ENCODE data around the gene ZC3H12C.

The ZC3H12C gene

DNA sequence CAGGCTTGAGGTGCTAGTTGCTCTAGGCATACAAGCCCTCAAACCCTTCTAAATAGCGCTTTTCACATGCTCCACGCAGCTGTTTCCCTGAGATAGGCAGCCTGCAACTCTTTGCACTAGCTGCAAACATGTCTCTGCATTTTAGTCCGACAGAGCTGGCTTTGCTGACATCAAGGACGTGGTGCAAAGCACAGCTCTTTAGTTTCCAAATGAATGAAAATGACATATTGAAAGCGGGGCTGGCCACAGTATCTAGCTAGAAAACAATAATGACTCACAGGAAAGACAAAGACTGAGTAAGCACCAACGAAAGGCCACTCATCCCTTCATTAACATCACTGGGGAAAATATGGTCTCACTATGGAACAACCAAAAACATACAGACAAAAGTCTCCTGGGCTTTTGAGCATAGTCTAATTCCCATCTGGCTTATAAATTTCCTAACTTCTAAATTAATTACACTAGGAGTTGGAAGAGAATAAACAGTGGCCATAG lies 15.3 kb upstream of the ZC3H12C start:
- DNase-seq, result no peak

DNA sequence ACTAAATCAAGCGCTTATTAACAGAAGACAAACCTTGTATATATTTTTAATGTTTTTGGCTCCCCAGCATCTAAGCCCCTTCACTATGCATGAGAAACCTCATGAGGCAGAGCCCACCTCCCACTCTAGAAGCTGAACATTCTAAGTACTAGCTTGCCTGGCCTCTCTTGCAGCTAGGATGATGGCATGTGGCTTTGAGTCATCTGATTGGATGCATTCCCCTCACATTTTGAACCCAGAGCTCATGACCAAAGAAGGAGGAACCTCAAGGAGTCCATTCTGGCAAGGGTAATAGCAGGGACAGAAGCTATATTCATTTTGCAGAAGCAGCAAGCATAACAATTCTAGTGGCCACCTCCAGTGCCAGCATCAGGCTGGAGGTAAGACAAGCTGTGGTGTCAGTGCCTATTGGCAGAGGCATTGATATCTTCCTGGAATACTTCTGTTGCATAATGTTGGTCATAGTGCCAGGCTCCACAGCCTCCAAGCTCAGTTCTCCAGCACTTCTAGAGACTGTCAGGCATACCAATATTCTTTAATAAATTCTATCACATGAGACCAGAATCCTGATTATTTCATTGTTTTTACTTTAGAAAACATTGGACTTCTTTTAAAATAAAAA lies 14.2 kb upstream of the ZC3H12C start:
- DNase-seq, result no peak

DNA sequence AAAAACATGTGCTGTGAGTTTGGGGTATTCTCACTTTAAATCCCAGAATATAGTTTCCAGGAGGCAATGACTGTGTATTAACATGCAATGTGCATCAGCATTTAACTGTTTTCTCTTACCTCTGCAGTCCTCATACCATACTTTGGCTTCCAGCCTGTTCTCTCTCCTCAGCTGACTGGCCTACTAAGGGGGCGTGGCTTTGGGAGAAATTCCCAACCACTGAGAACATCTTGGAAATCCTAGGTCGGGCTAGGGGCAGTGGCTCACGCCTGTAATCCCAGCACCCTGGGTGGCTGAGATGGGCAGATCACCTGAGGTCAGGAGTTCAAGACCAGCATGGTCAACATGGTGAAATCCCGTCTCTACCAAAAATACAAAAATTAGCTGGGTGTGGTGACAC lies 13.5 kb upstream of the ZC3H12C start:
- DNase-seq, result no peak

DNA sequence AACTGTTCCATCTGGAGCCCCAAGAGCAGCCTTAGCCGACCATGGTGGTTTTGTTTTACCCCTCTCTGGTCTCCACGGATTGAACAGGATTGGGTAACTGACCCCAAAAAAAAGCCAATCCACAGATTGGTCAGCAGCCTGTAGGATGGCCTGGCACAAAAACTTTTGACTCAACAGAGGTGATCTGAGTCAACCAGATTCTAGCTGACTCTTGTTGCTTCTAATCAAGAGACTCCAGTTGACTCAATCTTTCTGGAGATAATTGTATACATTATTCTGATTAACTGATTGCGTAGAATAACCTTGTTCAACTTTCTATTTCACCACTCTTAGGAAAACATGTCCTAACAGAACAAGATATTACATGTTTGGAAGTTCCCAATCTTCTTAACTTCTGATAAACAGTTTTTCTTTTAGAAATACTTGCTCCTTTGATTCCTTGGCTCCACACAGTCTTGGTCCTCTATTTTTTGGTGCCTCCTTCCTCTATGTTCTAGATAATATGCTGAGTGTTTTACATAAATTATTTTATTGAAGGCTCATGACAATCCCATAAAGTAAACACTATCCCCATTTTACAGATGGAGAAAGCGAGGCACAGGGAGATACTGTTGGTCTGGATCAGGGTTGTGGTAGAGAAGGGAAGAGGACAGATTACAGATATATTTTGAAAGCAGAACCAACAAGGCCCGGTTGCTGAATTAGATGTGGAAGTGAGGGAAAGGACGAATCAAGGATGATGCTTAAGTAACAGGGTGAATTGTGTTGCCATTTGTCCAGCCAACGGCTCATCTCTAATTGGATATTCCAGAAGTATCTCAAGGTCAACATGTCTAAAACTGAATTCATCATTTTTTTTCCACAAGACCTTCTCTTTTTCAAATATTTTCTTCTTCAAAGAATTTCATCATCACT lies 11.5 kb upstream of the ZC3H12C start:
- no peak for DNase-seq

DNA sequence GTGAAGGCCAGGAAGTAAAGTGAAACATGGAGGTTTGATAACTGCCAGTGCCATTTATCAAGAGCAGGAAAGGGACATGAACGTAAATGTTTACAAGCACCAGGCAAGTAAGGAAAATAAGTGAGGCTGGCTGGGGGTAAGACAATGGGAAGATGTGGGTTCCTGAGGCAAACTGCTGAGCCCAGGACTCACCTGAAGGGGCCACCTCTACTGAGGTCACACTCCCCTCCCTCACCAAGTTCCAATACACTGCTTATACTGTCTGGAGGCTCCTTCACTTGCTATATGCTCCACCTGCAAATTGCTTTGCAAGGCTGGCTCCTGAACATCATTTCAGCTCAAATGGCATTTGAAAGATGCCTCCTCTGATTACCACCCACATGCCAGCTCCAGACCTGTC lies 10.3 kb upstream of the ZC3H12C start:
- no peak for DNase-seq

DNA sequence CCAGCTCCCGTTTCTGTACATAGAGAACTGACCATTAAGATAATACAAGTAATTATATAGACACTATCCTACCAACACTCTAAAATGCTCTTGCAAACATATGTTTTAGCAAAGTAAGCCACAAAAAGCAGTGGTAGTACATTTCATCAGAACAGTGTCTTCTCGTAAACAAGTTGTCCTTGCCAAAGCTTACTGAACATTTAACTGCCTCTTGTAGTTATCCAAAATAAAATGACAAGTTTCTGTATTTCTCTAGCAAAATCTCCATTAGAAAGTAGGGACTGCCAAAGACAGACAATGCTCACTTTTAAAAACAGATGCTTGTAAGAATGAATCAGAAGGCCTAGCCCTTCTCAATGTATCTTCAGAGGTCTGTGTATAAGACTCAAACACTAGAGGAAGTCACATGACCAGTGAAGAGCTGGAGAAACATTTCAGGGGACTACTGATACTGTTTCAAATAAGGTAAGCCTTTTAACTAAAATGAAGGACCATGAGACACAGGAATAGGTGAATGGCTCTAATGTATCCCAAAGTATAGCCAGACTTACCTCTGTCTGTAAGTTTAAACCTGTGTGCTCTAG lies 7.8 kb upstream of the ZC3H12C start:
- DNase-seq, result no peak

DNA sequence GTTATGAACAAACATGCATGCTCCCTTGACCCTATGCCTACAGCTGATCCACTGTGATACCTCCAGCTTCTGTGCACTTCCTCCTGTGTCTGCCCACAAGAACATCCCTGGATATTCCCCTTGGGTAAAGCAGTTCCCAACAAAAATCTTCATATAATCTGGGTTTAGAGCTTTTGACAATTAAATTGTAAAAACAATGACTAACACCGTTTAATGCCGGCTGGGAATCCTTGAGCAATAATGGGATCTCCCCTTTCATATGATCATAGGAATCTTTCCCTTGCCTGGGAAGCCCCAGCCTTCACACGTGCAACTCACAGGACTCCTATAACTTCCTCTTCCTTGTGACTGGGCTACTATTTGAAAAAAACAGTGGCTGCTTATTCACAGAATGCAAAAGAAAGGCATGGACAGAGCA lies 6.3 kb upstream of the ZC3H12C start:
- DNase-seq, result no peak

DNA sequence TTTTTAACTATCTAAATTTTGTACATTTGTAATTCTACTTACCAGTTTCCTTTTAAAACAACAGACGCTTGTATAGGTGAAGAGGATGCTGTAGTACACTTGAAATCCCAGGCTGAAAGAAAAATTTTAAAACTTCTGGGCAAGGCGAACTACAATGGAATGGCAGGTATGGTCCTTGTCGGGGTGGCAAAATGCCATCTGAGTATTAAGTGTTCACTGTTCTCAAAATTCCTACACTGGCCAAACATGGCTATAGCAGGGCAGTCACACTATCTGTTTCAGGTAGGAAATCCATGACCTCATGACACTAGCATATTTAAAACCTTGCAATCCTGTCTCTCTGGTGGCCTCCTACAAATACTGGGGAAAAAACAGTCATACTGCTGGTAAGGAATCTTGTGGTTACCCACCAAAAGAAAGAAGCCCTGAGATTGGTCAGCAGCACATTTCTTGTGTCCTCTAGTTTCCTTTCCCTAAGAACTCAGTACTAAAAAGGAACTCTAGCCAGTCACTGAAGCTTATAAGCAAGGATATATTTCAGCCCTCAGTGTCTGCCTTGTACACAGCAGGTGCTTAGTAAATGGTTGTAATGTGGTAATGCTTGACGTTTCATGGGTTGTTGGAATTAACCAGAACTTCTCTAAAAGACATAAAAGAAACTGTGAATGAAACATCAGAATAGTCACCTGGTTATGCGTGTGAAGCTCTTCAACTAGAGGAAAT lies 5.2 kb upstream of the ZC3H12C start:
- DNase-seq, result no peak

DNA sequence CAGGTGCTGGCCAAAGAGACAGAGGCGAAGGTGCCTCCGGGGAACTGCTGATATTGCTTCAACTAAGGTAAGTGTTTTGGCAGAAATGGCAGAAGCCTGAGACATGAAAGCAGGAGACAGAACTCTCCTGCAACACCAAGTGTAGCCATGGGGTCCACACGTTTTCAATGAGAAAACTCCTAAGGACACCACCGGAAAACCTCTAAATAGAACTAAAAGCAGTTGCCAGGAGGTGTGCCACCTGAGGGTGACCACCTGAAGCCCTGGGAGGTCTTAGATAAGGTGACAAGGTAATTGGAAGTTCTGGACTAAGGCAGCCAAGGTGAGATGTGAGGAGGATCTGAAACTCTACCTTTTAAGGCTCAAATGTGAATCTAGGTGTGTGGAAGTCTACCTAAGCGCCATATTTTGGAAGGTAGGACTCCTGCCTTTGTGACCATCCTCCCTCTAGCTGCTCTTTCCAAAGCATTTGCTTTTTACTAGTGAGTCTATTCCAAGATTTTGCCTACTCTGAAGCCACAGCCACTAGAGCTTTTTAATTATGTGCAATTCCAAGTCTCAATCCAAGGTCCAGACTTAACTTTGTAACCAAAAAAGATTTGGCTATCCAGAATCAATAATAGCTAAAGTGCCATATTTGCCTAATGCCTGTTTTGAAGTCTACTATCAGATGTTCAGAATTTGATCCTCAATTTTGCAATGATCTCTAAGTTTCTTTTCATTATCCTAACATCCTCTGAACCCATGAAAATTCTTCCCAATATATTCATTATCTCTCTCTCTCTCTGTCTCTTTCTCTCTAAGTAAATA lies 4.5 kb upstream of the ZC3H12C start:
- no peak for DNase-seq

DNA sequence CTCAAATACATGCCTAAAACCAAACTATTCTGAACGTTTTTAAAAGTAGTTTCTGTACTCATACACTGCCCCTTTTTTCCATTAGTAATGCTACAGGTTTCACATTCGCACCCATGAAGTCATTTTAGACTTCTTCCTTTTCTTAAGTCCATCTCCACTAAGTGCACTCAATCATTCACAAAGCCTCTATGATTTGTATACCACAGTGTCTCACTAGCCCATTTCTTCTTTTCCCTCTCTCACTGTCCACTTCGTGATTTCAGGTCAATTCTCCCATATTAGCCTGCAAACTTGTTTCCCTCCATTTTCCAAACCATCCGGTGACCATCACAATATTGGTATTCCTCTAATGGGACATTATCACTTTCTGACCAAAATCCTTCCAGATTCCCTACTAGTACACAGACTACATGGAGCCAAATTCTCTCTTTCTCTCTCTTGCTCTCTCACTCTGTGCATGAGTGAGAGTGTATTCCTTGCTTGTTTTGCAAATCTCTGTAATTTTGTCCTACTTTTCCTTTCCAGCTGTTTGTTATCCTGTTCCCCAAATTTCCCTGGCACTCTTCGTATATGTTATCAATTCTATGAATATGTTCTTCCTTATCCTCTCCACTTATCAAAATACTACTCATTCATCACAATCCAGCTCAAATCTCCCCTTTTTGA lies 3.4 kb upstream of the ZC3H12C start:
- DNase-seq, result no peak

DNA sequence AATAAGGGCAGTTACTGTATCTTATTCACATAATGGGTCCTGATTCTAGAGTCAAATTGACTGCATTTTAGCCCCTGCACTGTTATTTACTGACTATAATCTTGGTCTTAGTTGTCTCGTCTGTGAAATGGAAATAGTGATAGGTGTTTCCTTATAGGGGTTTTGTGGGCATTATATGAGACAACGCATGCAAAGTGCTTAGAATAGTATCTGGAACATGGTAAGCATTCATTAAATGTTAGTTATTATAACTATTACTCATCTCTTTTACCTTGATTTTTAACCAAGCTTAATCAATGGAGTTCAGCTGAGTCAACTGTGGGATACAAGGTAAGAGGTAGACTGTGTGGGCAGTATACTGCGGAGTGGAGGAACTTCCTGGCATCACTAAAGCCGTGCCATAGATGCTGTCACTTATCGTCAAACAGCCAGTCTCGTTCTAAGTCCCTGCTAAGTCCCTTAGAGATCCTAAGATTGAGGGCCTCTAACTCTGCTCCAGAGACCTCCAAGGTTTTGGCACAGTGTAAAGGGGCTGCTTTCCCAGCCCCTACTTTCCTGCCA lies 2.6 kb upstream of the ZC3H12C start:
- DNase-seq, result no peak

DNA sequence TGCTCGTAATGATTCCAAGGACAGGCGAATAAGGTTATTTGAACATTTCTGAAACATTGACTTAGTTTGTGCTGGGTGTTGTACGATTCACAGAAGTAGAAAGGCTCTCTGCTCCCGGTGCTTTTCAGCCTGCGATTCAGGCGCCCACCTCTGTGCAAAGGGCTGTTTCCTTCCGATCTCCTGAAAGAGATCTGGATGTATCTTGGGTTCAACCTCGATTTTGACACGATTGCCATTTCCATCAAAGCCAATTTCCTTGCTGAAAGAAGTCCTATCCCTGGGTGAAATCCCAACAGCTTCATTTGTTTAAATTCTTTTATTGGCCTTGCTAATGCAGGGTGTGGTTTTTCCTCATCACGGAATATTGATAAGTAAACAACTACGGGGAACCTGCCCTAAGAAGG lies 1.1 kb upstream of the ZC3H12C start:
- DNase-seq, result no peak

DNA sequence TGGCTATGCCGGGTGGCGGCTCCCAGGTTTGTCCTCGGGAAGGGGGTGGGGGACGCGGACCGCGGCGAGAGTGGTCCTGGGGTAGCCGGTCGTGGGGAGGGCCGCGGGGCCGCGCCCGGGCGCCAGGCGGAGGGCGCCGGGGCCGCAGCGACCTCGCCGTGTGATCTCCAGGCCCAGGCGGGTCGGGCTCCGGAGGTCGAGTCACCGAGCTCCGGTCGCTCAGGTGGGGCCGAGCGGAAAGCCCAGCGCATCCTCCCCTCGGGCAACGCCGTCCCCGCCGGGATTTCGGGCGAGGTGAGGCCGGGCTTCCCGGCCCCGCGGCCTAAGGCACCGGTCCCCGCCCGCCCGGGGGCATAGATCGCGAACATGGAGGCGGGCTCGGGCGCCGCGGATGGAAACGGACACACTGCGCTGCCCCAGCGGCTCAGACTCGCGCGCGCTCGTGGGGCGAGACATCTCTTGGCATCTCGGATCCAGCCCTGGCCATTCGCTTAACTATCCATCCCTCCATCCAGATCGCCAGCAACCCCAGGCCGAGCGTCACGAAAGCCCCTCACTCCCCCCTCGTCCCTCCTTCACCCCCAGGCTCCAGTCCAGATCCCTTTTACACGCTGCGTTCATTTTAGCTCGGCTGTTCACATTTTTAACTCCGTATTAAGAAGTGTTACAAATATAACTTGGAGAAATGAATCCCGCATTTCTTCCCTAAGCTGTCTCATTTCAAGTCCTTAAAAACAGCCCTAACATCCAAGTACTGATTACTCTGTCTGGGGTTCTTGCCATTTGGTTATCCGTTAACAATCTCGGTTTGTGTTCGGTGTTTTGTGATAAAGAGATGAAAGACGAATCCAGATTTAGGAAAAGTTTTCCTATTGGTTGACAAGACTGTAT lies 460 bp downstream of the ZC3H12C start:
- peak; percentile 46 for DNase-seq

DNA sequence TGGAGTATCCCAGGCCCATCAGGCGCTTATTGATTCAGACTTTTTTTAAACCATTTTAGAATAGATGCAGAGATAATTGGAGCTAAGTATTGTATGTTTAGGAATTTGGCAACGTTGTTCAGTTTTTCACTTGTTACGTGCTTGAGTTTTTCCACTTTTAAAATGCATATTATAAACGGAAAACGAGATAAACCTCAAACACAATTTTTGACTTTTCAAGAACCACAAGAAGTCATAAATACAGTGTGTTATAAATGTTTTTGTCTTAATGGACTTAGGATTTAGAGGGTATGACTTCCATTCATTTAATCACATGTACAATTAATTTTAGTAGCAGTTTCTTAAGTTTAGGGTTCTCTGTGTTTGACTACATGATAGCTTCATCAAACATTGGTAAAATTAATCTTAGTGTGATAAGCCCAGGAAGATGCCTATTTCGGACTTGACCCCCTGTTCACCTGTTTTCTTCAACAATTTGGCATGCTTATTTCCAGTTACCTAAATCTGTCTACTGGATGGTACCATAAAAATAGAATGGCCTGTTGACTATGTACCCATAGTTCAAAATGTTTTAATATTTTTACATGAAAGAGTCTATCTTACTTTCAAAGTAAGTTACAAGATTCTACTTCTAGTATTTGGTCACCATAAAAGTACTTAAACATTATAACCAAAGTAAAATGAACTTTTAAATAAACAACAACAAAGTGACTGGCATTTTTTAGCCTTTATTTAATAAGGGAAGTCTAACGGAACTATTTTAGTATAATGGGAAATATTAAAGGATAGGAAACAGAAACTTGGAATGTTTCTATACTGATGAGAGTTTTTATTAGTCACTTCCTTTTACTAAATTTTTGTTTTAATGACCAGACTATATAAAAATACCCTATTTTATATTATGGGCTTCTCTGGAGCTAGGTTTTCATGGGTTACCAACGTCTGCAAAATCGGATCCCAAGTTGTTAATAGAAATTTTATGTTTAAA lies 1.4 kb downstream of the ZC3H12C start:
- no peak for DNase-seq

DNA sequence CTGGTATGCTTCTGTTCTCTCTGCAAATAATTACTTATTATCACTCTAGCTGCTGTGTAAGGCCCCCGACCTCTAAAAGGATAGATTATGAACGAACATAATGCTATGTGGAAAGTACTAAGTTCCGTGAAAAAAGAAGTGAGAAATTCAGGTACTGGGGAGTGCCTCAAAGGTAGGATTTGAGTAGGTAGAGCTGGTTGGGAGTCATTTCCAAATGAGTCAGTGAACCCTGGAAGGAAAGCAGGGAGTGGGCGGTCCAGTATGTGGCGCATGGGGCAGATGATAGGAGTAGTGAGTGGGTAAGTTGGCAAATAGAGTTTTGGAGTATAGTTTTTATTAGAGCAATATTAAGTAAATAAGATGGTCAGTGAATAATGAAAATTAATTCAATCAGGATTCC lies 2.4 kb downstream of the ZC3H12C start:
- no peak for DNase-seq

DNA sequence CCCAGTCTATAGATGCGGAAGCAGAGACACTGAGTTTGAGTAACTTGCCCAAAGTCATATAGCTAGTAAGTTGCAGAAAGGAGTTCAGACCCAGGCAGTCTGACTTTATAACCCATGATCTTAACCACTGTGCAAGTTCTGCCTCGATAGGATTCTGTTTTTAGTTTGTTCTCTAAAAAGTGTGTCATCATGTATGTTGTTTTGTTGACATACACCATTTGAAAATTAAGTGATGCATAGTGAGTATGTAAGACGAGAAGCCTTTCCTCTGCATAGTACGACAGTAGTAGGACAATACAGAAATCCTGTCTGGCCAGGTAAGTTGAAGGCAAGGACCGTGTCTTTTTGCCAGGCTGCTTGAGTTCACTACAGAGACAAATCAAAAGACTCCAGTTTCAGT lies 3.3 kb downstream of the ZC3H12C start:
- no peak for DNase-seq

DNA sequence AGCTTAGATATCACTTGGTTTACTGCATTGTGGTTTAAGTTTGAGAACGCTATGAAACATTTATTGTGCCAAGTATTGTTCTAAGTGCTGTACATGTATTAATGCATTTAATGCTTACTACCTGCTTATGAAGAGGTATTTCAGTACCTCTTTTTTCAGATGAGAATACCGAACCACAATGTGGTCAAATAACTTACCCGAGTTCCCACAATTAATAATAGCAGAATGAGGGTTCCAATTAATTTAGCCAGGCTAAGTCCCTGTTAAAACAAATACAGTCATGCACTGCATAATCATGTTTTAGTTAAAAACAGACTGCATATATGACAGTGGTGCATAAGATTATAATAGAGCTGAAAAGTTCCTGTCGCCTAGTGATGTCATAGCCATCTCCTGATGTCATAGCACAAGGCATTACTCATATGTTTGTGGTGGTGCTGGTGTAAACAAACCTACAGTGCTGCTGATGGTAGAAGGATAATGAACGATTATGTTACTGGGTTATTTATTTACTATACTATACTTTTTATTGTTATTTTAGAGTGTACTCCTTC lies 4.3 kb downstream of the ZC3H12C start:
- no peak for DNase-seq

DNA sequence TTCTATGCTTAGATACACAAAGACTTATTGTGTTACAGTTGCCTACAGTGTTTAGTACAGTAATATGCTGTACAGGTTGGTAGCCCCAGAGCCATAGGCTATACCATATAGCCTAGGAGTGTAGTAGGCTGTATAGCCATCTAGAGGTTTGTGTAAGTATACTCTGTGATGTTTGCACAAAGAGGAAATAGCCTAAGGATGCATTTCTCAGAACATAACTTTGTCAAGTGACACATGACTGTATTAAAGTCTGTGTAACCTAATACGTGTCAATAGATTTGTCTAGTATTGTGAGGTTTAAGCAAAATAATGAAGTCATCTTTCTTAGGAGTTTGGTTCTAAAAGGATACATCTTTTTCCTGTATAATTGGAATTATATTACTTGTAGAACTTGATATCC lies 5.5 kb downstream of the ZC3H12C start:
- DNase-seq, result no peak

Measured in NCI-H1092 (cell line).